AG08396 (cell line): ENCODE measurements around the gene COPB2.

Source experiments
- DNase-seq: peaks from one replicate; pipeline ENCODE4 v3.0.0; 2012; ENCODE audit warnings: low spot score, mixed read lengths

Gene COPB2

DNA sequence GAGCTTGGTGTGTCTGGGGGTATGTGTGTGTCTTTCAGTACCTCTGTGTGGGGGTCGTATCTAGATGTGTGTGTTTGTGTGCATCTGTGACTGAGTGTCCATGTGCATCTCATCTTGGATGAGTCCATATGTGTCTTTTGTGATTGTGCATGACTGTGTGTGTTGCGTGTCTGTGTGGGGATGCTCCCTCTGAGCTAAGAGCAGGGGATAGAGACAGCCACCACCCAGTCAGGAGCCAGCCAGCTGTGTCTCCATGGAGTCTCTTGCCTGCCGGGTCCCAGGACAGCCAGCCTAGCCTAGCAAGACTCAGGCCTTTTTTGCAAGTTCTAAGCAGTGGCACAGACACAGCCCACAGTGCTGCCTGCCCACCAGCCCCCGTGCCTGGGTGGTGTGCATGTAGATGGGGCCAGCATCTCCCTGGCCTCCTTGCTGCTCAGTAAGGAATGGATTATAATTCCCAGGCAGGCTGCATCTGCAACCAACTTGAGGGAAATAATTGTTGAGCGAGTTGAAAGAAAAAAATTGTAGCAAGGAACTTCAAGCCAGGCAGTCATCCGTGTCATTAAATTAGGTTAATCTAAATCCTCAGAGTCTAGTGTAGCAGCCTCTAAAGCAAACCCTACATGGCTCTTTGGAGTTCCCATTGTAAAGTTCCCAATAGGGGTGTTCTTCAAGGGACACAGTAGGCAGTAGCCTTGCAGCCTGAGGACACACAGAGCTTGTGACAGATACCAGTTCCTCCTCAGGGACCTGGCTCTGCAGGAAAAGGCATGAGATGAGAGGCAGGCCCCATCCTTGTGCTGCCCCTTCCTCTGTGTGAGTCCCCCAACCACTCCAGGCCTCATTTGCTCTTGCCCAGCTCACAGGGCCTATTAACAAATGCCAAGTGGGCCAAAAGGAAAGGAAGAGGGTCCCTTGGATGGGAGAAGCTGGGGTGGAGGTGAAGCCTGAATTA, 81.6 kb downstream of the COPB2 start:
- DNase-seq = no peak
